H1 (cell line): ENCODE results near the gene PRX. TPM values are rescaled to one million over a fixed set of nuclear protein-coding genes. Genes with fewer than 3 reads are reported as not detected.

Experiments
- JUN ChIP-seq: IDR thresholded peaks from 2 replicates; pipeline ENCODE4 v1.6.1; 2011; ENCODE audit warnings: low read depth, mild to moderate bottlenecking, improper control_type of control experiment, low read length
- JUND ChIP-seq: IDR thresholded peaks from 2 replicates; pipeline ENCODE4 v1.6.1; 2011; ENCODE audit warnings: mild to moderate bottlenecking, improper control_type of control experiment, low read length
- PHF8 ChIP-seq: fragments of 200-600 bp; sonication (generic); conservative IDR thresholded peaks from 2 replicates; pipeline ENCODE4 v1.7.1; 2012; ENCODE audit warnings: low read depth, mild to moderate bottlenecking, inconsistent platforms, low read length, moderate library complexity
- POLR2A ChIP-seq, 2 experiments: IDR thresholded peaks; 1 replicate in 1 of 2; 2 replicates in 1 of 2; pipeline ENCODE4 v1.6.1; 2011; ENCODE audit warnings: low read depth in 2 of 2, low read length in 2 of 2, mild to moderate bottlenecking in 2 of 2; ENCODE audit errors: control extremely low read depth in 1 of 2
- YY1 ChIP-seq: IDR thresholded peaks from 2 replicates; pipeline ENCODE4 v1.6.1; 2011; ENCODE audit warnings: low read depth, mild to moderate bottlenecking, low read length
- ZNF274 ChIP-seq: IDR thresholded peaks from 2 replicates; pipeline ENCODE4 v1.7.0; 2012; ENCODE audit warnings: low read length, borderline replicate concordance; ENCODE audit errors: extremely low read depth
- polyA plus RNA-seq, 7 experiments: library from polyadenylated mRNA; depleted of rRNA in 3 of 7; stranded (reverse) in 5 of 7; unstranded in 2 of 7; fragments of >200 nt in 5 of 7; fragments of 200-250 nt in 2 of 7; gene quantifications; 1 replicate in 5 of 7; 2 replicates in 1 of 7; 4 replicates in 1 of 7; pipeline versions ENCODE4 v1.2.1 to v1.2.3, GENCODE V29; 2011 to 2013; ENCODE audit warnings: missing spikeins in 2 of 7, mixed read lengths in 2 of 7
- total RNA-seq: library from RNA; stranded (reverse); fragmentation: NEBNext Ultra II Directional; extraction: Animal tissue kit (Norgen Biotek cat#: 25700); gene quantifications from 2 replicates; pipeline ENCODE4 v1.2.1, GENCODE V29; 2021
- TF ChIP-seq, protein P1 (sequence below): IDR thresholded peaks from 2 replicates; pipeline ENCODE4 v1.6.1; 2012; ENCODE audit warnings: low read length, inconsistent platforms

The PRX gene
- total and polyA plus RNA-seq, 2 of the 8 experiments (the other 6 are each of a cell fraction or from before 2014, with no cell fraction given): 2.8 to 5.8 TPM

DNA sequence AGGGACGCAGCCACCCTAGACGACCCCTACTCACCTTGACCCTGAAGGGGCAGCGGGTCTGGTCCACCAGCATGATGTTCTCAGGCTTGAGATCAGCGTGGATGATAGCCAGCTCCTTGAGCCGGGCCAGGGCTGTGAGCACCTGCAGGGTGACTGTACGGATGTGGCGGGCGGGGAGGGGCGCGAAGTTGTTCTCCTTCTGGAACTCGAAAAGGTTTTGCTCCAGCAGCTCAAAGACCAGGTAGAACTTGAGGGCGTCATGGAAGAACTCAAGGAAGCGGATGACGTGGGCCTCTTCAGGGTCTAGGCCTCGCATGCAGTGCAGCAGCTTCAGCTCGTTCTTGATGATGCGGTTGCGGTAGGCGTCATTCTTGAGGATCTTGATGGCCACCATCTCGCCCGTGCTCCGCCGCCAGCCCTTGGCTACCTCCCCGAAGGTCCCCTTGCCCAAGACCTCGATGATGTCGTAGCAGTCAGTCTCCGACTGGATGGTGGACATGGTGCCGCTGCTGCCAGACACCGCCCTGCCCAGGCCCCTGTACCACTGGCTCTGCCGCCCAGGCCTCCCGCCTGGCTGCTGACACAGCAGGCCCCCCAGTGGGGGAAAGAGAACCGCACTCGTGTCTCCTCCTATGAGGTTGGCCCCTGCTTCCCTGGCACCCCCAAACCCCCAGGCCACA, 23.6 kb downstream of the PRX start (continued):
- TF ChIP-seq, protein P1, sequence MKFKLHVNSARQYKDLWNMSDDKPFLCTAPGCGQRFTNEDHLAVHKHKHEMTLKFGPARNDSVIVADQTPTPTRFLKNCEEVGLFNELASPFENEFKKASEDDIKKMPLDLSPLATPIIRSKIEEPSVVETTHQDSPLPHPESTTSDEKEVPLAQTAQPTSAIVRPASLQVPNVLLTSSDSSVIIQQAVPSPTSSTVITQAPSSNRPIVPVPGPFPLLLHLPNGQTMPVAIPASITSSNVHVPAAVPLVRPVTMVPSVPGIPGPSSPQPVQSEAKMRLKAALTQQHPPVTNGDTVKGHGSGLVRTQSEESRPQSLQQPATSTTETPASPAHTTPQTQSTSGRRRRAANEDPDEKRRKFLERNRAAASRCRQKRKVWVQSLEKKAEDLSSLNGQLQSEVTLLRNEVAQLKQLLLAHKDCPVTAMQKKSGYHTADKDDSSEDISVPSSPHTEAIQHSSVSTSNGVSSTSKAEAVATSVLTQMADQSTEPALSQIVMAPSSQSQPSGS: no peak
- TF ChIP-seq PHF8: no peak
- TF ChIP-seq POLR2A (IDR thresholded peaks at IDR 0.05; ENCODE audit: control extremely low read depth in 1 of 2, low read depth in 2 of 2, low read length in 2 of 2): no peak
- no peak for TF ChIP-seq YY1
- TF ChIP-seq JUND: no peak
- no peak for TF ChIP-seq JUN
- no peak for TF ChIP-seq ZNF274
